T follicular helper cell (primary cell): ENCODE results near the gene CDC26.
"Not testable (repeated sequence)": the region's sequence is repeated elsewhere in the genome, so short reads cannot be mapped to it uniquely, and the experiment has no call there.

Source experiments
- DNase-seq: peaks from one replicate; pipeline ENCODE4 v3.0.0-alpha.2; 2020; ENCODE audit warnings: low read depth

The CDC26 gene

GRCh38 chr9:113238859-113239232 lies 36.5 kb downstream of the CDC26 start:
- no peak for DNase-seq

GRCh38 chr9:113238202-113238858 lies 37.0 kb downstream of the CDC26 start:
- DNase-seq = no peak

GRCh38 chr9:113237026-113237425 lies 38.3 kb downstream of the CDC26 start:
- DNase-seq = no peak

GRCh38 chr9:113235701-113236255 lies 39.6 kb downstream of the CDC26 start:
- not testable (repeated sequence) for DNase-seq

GRCh38 chr9:113231701-113232100 lies 43.7 kb downstream of the CDC26 start:
- no peak for DNase-seq

- no peak for DNase-seq
Observed at GRCh38 chr9:113228130-113228665, 47.2 kb downstream of the CDC26 start.

GRCh38 chr9:113227436-113227835 lies 47.9 kb downstream of the CDC26 start:
- no peak for DNase-seq

GRCh38 chr9:113223963-113224362 lies 51.4 kb downstream of the CDC26 start:
- DNase-seq = no peak

- no peak for DNase-seq
Observed at GRCh38 chr9:113222482-113222841, 52.9 kb downstream of the CDC26 start.

- no peak for DNase-seq
Observed at GRCh38 chr9:113221800-113222481, 53.4 kb downstream of the CDC26 start.

GRCh38 chr9:113221003-113221799 lies 54.2 kb downstream of the CDC26 start, which contains the start of the genes FKBP15 and SLC31A1:
TSS of gene FKBP15 (minus strand) at chr9:113221277. CDS start at chr9:113221243, 34 bp downstream.
TSS of gene SLC31A1 (plus strand) at chr9:113221544. CDS start at chr9:113256149, 34,605 bp downstream.
- peak; percentile 96 for DNase-seq

GRCh38 chr9:113220467-113221002 lies 54.8 kb downstream of the CDC26 start:
- DNase-seq = no peak

GRCh38 chr9:113219969-113220368 lies 55.4 kb downstream of the CDC26 start:
- DNase-seq = no peak

GRCh38 chr9:113219186-113219936 lies 56.0 kb downstream of the CDC26 start:
- DNase-seq = no peak
